ENCODE results near the gene GCK. TPM values are rescaled to one million over a fixed set of nuclear protein-coding genes. Genes with fewer than 3 reads are reported as not detected.

Gene GCK
- total RNA-seq, 1 experiment from 2014 or later: not detected

GRCh38 chr7:44154703-44155102 is 34.5 kb downstream of the GCK start:
- H3K27me3 Mint-ChIP-seq (ENCODE audit: insufficient read depth, unreplicated experiment): no peaks in the 10 kb centered on the region
- no peaks in the 10 kb centered on the region for H3K4me1 Mint-ChIP-seq (ENCODE audit: insufficient read depth, unreplicated experiment)
- no peak overlapping the region for H3K27ac Mint-ChIP-seq (ENCODE audit: low read depth, unreplicated experiment)
- H3K9me3 Mint-ChIP-seq (ENCODE audit: unreplicated experiment): no peaks in the 10 kb centered on the region
- no TSS peak for BruUV-seq (replicated peaks)
- H3K36me3 Mint-ChIP-seq (ENCODE audit: insufficient read depth, unreplicated experiment): no peaks in the 10 kb centered on the region
- intact Hi-C loops (cut with micrococcal nuclease): no loop called here
- DNase-seq (ENCODE audit: unreplicated experiment): no peak
- CTCF ChIA-PET: interaction anchor here (0.8 kb wide), 1 partner anchor 26 kb away, joined by 3 read pairs; no protein-coding TSS in a partner anchor
- H3K4me3 Mint-ChIP-seq (ENCODE audit: unreplicated experiment): no peak overlapping the region
- no peak for TF ChIP-seq CTCF (IDR thresholded peaks at IDR 0.05; ENCODE audit: unreplicated experiment)
- POLR2A ChIA-PET: interaction anchor here (0.9 kb wide), 1 partner anchor 9 kb away, joined by 4 read pairs; no protein-coding TSS in a partner anchor

- no peak for TF ChIP-seq CTCF (IDR thresholded peaks at IDR 0.05; ENCODE audit: unreplicated experiment)
- H3K36me3 Mint-ChIP-seq (ENCODE audit: insufficient read depth, unreplicated experiment): no peaks in the 10 kb centered on the region
- no peak overlapping the region for H3K4me3 Mint-ChIP-seq (ENCODE audit: unreplicated experiment)
- DNase-seq (ENCODE audit: unreplicated experiment): no peak
- no TSS peak for BruUV-seq (replicated peaks)
- H3K4me1 Mint-ChIP-seq (ENCODE audit: insufficient read depth, unreplicated experiment): no peaks in the 10 kb centered on the region
- ChIA-PET POLR2A (no interaction called here), CTCF (no interaction called here)
- no peaks in the 10 kb centered on the region for H3K9me3 Mint-ChIP-seq (ENCODE audit: unreplicated experiment)
- H3K27ac Mint-ChIP-seq (ENCODE audit: low read depth, unreplicated experiment): no peak overlapping the region
- intact Hi-C loops (cut with micrococcal nuclease): no loop called here
- no peaks in the 10 kb centered on the region for H3K27me3 Mint-ChIP-seq (ENCODE audit: insufficient read depth, unreplicated experiment)
Measured at GRCh38 chr7:44153948-44154335, 35.3 kb downstream of the GCK start.

GRCh38 chr7:44152971-44153947 is 36.0 kb downstream of the GCK start:
- Mint-ChIP-seq H3K9me3 (ENCODE audit: unreplicated experiment) (no peaks in the 10 kb centered on the region), H3K27me3 (ENCODE audit: insufficient read depth, unreplicated experiment) (no peaks in the 10 kb centered on the region), H3K4me3 (ENCODE audit: unreplicated experiment) (no peak overlapping the region), H3K36me3 (ENCODE audit: insufficient read depth, unreplicated experiment) (no peaks in the 10 kb centered on the region), H3K4me1 (ENCODE audit: insufficient read depth, unreplicated experiment) (no peaks in the 10 kb centered on the region), H3K27ac (ENCODE audit: low read depth, unreplicated experiment) (no peak overlapping the region)
- no TSS peak for BruUV-seq (replicated peaks)
- intact Hi-C loops (cut with micrococcal nuclease): no loop called here
- TF ChIP-seq CTCF (IDR thresholded peaks at IDR 0.05; ENCODE audit: unreplicated experiment): no peak
- no peak for DNase-seq (ENCODE audit: unreplicated experiment)
- ChIA-PET POLR2A (no interaction called here), CTCF (interaction anchor here (0.5 kb wide), 1 partner anchor 301 kb away, joined by 3 read pairs; no protein-coding TSS in a partner anchor)

- ChIA-PET POLR2A (no interaction called here), CTCF (interaction anchor here (0.5 kb wide), 1 partner anchor 26 kb away, joined by 3 read pairs; no protein-coding TSS in a partner anchor)
- no peak for DNase-seq (ENCODE audit: unreplicated experiment)
- Mint-ChIP-seq H3K4me1 (ENCODE audit: insufficient read depth, unreplicated experiment) (no peaks in the 10 kb centered on the region), H3K4me3 (ENCODE audit: unreplicated experiment) (no peak overlapping the region), H3K36me3 (ENCODE audit: insufficient read depth, unreplicated experiment) (no peaks in the 10 kb centered on the region), H3K9me3 (ENCODE audit: unreplicated experiment) (no peaks in the 10 kb centered on the region), H3K27ac (ENCODE audit: low read depth, unreplicated experiment) (no peak overlapping the region), H3K27me3 (ENCODE audit: insufficient read depth, unreplicated experiment) (no peaks in the 10 kb centered on the region)
- TF ChIP-seq CTCF (IDR thresholded peaks at IDR 0.05; ENCODE audit: unreplicated experiment): no peak
- BruUV-seq (replicated peaks): no TSS peak
- intact Hi-C loops (cut with micrococcal nuclease): no loop called here
Measured at GRCh38 chr7:44151956-44152355, 37.3 kb downstream of the GCK start.
